Measurements from ENCODE around the gene GGPS1. TPM values are rescaled to one million over a fixed set of nuclear protein-coding genes. Genes with fewer than 3 reads are reported as not detected.

Gene GGPS1
- total RNA-seq, 1 donor from 2014 or later = 65.1 TPM

DNA sequence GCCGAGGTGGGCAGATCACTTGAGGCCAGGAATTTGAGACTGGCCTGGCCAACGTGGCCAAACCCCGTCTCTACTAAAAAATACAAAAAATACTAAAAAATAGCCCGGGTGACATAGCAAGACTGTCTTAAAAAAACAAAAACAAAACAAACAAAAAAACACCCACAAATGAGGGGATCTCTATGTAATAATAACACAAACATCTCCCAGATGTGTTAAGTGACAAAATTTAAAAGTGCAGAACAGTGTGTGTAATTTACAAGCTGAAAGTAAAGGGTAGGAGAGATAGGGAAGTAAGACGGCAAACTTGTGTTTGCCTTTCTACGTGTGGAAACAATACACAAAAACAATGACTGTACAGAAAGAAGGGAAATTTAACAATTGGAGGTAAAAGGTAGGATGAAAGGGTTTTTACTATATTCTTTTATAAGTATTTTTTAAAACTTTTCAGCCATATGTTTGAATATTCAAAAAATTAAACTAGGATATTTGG lies 36.7 kb upstream of the GGPS1 start:
- H4K20me1 ChIP-seq (ENCODE audit: low read depth) = peaks cover 98% of the 10 kb centered on the region
- Mint-ChIP-seq H3K9me3 (peaks cover 5% of the 10 kb centered on the region), H3K27me3 (ENCODE audit: insufficient read depth, low read depth) (no peaks in the 10 kb centered on the region), H3K4me3 (no peak overlapping the region), H3K36me3 (peaks cover 14% of the 10 kb centered on the region), H3K27ac (no peak overlapping the region), H3K4me1 (no peaks in the 10 kb centered on the region)
- H3K4me3 ChIP-seq = no peak overlapping the region
- H3K4me1 ChIP-seq = peaks cover 15% of the 10 kb centered on the region
- no peak overlapping the region for H3K4me2 ChIP-seq
- H3K36me3 ChIP-seq = no peaks in the 10 kb centered on the region
- H3F3A ChIP-seq (ENCODE audit: low read depth) = no peaks in the 10 kb centered on the region
- no peak for DNase-seq (ENCODE audit: low spot score)
- no peak overlapping the region for H2AFZ ChIP-seq (replicated peaks)
- no peaks in the 10 kb centered on the region for H3K27me3 ChIP-seq
- H3K27ac ChIP-seq = no peak overlapping the region
- TF ChIP-seq EZH2 (IDR thresholded peaks at IDR 0.05) = no peak
- TF ChIP-seq CTCF (IDR thresholded peaks at IDR 0.05) = no peak
- TF ChIP-seq EZH2phosphoT487 (IDR thresholded peaks at IDR 0.05) = no peak
- no peaks in the 10 kb centered on the region for H3K9me3 ChIP-seq (ENCODE audit: low read depth)
- no peak overlapping the region for H3K9ac ChIP-seq
- peaks cover 100% of the 10 kb centered on the region for H3K79me2 ChIP-seq (ENCODE audit: low read depth)

DNA sequence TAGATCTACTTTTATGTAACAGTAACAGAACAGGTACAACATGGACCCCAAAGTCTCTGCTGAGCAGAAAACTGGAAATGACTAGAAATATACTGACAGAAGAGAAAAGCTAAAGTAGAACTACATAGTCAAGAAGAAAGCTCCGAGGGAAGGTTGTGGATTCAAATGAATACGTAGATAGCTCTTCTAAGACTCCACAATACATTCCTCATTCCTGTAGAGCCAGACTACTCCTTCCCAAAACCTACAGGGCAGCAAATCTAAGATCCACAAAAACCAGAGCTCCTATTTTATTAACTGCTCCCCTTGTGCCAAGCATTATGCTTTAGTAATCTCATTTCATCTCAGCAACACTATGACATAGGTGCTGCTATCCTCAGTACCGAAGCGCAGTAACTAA lies 35.6 kb upstream of the GGPS1 start:
- H3K27me3 Mint-ChIP-seq (ENCODE audit: insufficient read depth, low read depth) = no peaks in the 10 kb centered on the region
- H3K4me1 Mint-ChIP-seq = no peaks in the 10 kb centered on the region
- Histone ChIP-seq H3K79me2 (ENCODE audit: low read depth) (peaks cover 100% of the 10 kb centered on the region), H3K4me3 (no peak overlapping the region), H4K20me1 (ENCODE audit: low read depth) (peaks cover 92% of the 10 kb centered on the region), H3K9ac (no peak overlapping the region), H3K27me3 (no peaks in the 10 kb centered on the region), H2AFZ (replicated peaks) (no peak overlapping the region), H3K4me1 (peaks cover 5% of the 10 kb centered on the region), H3K36me3 (peaks cover 7% of the 10 kb centered on the region), H3K4me2 (no peak overlapping the region), H3K9me3 (ENCODE audit: low read depth) (no peaks in the 10 kb centered on the region), H3K27ac (no peak overlapping the region), H3F3A (ENCODE audit: low read depth) (no peaks in the 10 kb centered on the region)
- TF ChIP-seq CTCF (IDR thresholded peaks at IDR 0.05) (no peak), EZH2 (IDR thresholded peaks at IDR 0.05) (no peak), EZH2phosphoT487 (IDR thresholded peaks at IDR 0.05) (no peak)
- H3K9me3 Mint-ChIP-seq = peaks cover 12% of the 10 kb centered on the region
- no peak overlapping the region for H3K4me3 Mint-ChIP-seq
- peaks cover 14% of the 10 kb centered on the region for H3K36me3 Mint-ChIP-seq
- no peak overlapping the region for H3K27ac Mint-ChIP-seq
- no peak for DNase-seq (ENCODE audit: low spot score)

DNA sequence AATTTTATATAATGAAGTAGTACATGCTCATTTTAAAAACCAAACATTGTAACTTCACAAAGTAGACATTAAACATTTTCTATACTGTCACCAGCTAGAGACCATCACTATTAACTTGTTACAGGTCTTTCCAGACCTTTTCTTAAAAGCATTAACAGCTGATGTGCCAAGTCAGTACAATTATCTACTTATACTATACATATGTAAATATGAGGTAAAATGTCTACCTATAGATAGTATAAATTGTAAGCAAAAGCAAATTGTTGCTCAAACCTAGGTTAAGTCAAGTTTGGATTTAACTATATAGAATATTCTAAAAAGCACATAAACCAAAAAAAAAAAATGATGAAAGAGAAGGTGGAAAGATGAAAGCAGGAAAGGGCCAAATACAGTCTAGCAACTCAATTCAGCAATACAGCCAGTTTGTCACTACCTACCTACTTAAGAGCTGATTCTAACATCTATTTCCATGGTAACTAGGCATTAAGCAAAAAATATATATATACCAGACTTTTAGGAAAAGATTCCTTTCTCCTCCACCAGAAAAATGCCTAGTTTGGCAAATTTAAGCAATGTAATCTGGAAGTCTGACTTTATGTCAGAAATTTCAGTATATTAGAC lies 34.9 kb upstream of the GGPS1 start:
- no peaks in the 10 kb centered on the region for H3K27me3 ChIP-seq
- no peaks in the 10 kb centered on the region for H3K4me1 Mint-ChIP-seq
- no peak overlapping the region for H3K4me3 ChIP-seq
- H3K36me3 Mint-ChIP-seq = peaks cover 13% of the 10 kb centered on the region
- H3K4me2 ChIP-seq = no peak overlapping the region
- peaks cover 15% of the 10 kb centered on the region for H3K9me3 Mint-ChIP-seq
- DNase-seq (ENCODE audit: low spot score) = no peak
- H3K27ac ChIP-seq = no peak overlapping the region
- peaks cover 92% of the 10 kb centered on the region for H4K20me1 ChIP-seq (ENCODE audit: low read depth)
- H3K27ac Mint-ChIP-seq = no peak overlapping the region
- H3K27me3 Mint-ChIP-seq (ENCODE audit: insufficient read depth, low read depth) = no peaks in the 10 kb centered on the region
- no peak overlapping the region for H3K4me3 Mint-ChIP-seq
- H3K9me3 ChIP-seq (ENCODE audit: low read depth) = no peaks in the 10 kb centered on the region
- H3K9ac ChIP-seq = no peak overlapping the region
- peaks cover 4% of the 10 kb centered on the region for H3K4me1 ChIP-seq
- H3F3A ChIP-seq (ENCODE audit: low read depth) = peaks cover 4% of the 10 kb centered on the region
- peaks cover 100% of the 10 kb centered on the region for H3K79me2 ChIP-seq (ENCODE audit: low read depth)
- H2AFZ ChIP-seq (replicated peaks) = no peak overlapping the region
- H3K36me3 ChIP-seq = peaks cover 12% of the 10 kb centered on the region
- TF ChIP-seq CTCF (IDR thresholded peaks at IDR 0.05) (no peak), EZH2phosphoT487 (IDR thresholded peaks at IDR 0.05) (no peak), EZH2 (IDR thresholded peaks at IDR 0.05) (no peak)
